H1 (cell line): ENCODE measurements around the gene MDFIC. TPM values are rescaled to one million over a fixed set of nuclear protein-coding genes. Genes with fewer than 3 reads are reported as not detected.

Experiments
- CBX8 ChIP-seq: fragments of 300-800, 300-1000 bp; sonication (generic); IDR thresholded peaks from 2 replicates; pipeline ENCODE4 v1.7.1; 2016; ENCODE audit warnings: low read depth, low read length, borderline replicate concordance
- CHD1 ChIP-seq: IDR thresholded peaks from 2 replicates; pipeline ENCODE4 v1.6.1; 2012; ENCODE audit warnings: low read depth, low read length, improper control_type of control experiment
- EGR1 ChIP-seq: IDR thresholded peaks from 2 replicates; pipeline ENCODE4 v1.6.1; 2011; ENCODE audit warnings: low read depth, low read length, borderline replicate concordance
- FOSL1 ChIP-seq: IDR thresholded peaks from 2 replicates; pipeline ENCODE4 v1.6.1; 2011; ENCODE audit warnings: mild to moderate bottlenecking, low read depth, low read length, moderate library complexity; ENCODE audit not compliant: insufficient read depth
- JUN ChIP-seq: IDR thresholded peaks from 2 replicates; pipeline ENCODE4 v1.6.1; 2011; ENCODE audit warnings: low read depth, mild to moderate bottlenecking, improper control_type of control experiment, low read length
- NRF1 ChIP-seq: IDR thresholded peaks from 2 replicates; pipeline ENCODE4 v1.6.1; 2011; ENCODE audit warnings: mild to moderate bottlenecking, low read depth, low read length, improper control_type of control experiment
- SIN3A ChIP-seq, 2 experiments: IDR thresholded peaks in 1 of 2; conservative IDR thresholded peaks in 1 of 2; 2 replicates each; pipeline ENCODE4 v1.6.1; 2011 to 2012; ENCODE audit warnings: low read length in 2 of 2, improper control_type of control experiment in 1 of 2, low read depth in 1 of 2, mild to moderate bottlenecking in 1 of 2
- polyA plus RNA-seq, 7 experiments: library from polyadenylated mRNA; depleted of rRNA in 3 of 7; stranded (reverse) in 5 of 7; unstranded in 2 of 7; fragments of >200 nt in 5 of 7; fragments of 200-250 nt in 2 of 7; gene quantifications; 1 replicate in 5 of 7; 2 replicates in 1 of 7; 4 replicates in 1 of 7; pipeline versions ENCODE4 v1.2.1 to v1.2.3, GENCODE V29; 2011 to 2013; ENCODE audit warnings: missing spikeins in 2 of 7, mixed read lengths in 2 of 7
- total RNA-seq: library from RNA; stranded (reverse); fragmentation: NEBNext Ultra II Directional; extraction: Animal tissue kit (Norgen Biotek cat#: 25700); gene quantifications from 2 replicates; pipeline ENCODE4 v1.2.1, GENCODE V29; 2021

The MDFIC gene
- total and polyA plus RNA-seq, 2 of the 8 experiments (the other 6 are each of a cell fraction or from before 2014, with no cell fraction given), result 2.3 to 11.4 TPM

GRCh38 chr7:114962441-114962840, 40.5 kb downstream of the MDFIC start (continued):
- no peak for TF ChIP-seq FOSL1
- TF ChIP-seq JUN, result no peak
- TF ChIP-seq NRF1, result no peak
- no peak for TF ChIP-seq EGR1
- TF ChIP-seq SIN3A (conservative IDR thresholded peaks at IDR 0.05 in 1 of 2, IDR thresholded peaks at IDR 0.05 in 1 of 2; ENCODE audit: low read depth in 1 of 2, low read length in 2 of 2), result no peak
- no peak for TF ChIP-seq CHD1
- no peak for TF ChIP-seq CBX8
- TF ChIP-seq, all 59 proteins: peak for 0
